HG03039 (cell line): ENCODE data around the gene RNF220.

Experiments
- ATAC-seq: cut with Tn5 transposase; IDR thresholded peaks from one replicate; pipeline ENCODE4 v1.9.1; 2021; ENCODE audit warnings: mild to moderate bottlenecking, moderate library complexity; ENCODE audit not compliant: unreplicated experiment

Gene RNF220

DNA sequence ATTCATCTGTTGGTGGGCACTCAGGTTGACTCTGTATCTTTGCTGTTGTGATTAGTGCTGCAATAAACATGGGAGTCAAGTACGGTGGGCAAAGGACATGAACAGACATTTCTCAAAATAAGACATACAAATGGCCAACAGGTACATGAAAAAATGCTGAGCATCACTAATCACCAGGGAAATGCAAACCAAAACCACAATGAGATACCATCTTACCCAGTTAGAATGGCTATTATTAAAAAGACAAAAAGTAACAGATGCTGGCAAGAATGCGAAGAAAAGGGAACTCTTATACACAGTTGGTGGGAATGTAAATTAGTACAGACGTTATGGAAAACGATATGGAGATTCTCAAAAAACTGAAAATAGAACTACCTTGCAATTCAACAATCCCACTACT, 170.3 kb downstream of the RNF220 start:
- no peak for ATAC-seq

DNA sequence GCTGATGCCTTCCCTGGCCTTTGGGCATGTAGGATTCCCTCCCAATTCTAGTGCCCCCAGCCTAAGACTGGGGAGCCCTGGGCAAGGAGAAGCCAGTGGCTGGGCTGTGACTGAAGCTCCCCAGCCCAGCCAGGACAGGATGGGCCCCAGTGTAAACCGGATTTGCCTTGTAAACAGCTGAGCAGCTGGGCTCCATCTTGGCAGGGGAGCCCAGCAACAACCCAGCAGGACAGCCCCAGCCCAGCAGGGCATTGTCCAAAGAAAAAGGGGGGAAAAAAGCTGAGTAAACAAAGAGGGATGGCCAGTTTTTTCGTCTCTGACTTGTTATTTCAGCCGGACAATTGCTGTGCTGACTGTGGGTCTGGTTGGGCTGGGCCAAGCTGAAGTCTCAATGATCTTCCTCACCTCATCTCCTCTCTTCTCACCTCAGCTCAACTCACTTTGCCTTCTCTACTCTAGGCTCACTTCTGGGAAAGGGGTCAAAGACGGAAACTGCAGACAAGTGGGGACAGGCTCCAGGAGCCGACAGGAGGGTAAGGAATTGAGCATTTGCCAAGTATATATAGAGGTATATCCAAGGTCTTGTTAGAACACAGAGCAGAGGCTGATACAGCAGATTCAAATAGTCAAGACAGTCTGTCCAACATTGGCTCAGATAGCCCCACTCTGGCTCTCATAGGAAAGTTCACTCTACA, 171.5 kb downstream of the RNF220 start:
- no peak for ATAC-seq

DNA sequence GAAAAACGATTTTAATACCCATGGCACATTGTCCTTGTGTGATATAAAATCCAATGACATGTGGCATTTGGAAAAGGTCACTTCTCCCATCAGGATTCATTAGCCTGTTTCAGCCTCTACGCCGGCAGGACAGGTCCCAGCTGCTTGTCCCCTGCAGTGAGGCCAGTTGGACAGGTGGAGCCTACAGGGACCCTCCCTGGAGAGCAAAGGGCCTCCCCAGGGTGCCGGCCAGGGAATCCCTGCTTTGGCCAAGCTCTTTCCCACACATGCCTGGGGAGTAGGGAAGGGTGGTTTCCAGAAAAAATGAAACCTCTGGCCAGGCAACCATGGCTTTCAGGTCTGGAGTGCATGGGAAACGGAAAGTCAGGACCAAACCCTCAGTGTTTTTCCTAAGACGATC, 176.2 kb downstream of the RNF220 start:
- no peak for ATAC-seq

DNA sequence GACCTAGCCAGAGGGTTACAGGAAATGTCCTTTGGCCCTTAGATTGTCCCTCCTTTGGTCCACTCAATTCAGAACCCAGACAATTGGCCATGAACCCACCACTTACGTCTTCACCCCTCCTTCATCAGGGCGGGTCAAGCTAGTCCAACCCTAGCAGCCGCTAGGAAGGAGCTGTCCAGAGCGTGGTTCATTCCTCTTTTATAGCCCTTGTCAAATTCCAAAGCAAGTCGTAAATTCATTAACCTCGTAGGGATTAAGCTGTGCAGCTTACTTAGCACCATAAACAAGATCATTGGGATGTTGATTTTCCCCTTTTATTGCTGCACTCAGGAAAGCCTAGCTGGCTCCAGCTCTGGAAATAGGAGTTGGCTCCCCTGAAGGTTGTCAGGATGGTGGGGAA, 179.1 kb downstream of the RNF220 start:
- ATAC-seq, result no peak

DNA sequence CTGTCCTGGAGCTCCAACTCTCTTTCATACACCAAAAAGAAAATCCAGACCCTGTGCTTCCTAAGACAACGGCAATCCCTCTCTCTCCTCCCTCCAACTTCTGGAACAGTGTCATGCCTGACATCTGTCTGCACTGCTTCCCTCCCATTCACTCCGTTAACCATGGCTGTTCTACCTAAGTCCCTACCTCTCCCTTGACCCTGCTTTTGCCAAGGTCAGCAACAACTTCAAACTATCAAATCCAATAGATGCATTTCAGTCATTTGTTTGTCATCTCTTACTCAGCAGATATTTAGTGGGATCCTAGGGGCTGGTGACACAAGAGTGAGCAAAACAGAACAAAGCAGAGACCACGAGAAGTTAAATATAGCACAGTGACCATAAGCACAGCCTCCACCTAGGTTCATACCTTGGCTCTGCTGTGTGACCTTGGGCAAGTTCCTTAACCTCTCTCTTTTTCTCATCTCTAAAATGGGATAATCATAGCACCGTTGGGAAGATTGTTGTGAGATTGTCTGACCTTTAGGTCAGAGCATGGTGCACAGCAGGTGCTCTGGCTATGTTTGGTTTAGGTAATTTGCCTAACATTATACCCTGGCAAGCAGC, 180.4 kb downstream of the RNF220 start:
- no peak for ATAC-seq

DNA sequence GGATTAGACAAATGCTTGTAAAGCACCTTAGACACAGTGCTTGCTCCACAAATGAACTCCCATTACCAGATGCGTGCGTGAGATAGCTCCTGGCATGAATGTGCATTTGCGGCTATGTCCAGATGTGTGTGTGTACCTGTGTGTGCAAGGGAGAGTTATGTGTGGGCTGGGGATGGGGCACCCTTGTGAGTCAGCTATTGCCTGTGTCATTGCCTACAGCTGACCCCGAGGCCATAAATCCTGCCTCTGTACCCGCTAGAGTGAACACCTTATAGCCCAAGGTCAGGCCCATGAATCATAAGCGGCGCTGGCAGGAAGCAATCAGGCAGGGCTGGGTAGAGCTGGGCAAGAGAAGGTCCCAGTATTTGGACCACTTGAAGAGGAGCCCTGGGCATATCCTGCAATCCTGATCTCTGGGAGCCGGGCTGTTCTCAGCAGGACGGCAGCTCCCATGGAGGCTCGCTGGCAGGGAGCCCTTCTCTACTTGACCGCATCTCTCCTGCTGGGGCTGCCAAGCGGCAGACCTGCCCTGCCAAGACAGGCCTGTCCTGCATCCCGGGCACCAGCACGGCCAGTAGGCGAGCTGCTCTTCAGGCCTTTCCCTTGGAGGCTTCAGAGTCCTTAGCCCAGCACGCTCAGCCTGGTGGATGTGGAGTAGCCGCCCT, 182.9 kb downstream of the RNF220 start:
- ATAC-seq, result no peak

DNA sequence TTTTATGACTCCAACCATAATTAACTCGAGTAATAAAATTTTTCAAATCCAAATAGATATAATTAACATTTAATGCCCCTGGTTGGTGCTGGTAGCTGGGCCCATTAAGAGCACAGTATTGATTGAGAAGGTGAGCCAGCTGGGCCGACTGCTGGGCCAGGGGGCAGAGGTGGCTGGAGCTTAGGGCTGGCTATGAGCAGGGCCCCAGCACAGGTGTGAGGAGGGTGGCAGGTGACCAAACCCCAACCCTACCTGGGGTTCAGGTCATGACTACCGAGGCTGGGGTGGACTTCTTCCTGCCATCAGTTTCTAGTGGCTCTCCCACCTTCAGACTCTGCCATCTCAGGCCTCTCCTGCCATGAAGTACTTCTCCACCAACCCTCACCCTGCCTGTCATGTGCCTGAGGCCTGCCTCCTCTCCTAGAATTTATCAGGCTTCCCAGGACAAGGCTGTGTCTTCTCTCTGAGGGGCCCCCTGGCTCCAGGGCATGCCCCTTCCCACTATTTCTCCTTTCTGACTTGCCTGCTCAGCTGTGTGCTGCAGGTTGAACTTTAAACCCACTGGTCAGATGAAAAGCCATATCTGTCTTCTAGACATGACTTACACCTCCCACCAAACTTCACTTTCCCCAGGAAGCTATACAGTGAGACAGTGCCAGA, 183.6 kb downstream of the RNF220 start:
- ATAC-seq, result no peak

DNA sequence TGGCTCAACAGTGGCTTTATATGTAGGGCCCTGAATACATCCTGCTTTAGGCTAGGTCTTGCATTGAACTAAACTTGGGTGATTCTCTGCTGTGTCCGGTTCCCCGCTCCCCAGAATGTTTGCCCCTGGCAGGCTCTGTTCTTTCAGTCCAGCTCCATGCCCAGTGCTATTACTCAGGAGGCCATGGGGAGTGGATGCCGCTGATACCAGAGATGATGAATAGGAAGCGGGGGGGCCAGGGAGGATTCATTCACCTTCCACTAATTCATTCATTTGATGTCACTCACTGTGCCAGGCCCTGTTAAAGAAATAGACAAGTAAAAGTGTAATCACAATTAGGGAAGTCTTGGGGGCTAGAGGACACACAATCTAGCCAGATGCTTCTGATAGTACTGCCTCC, 185.4 kb downstream of the RNF220 start:
- ATAC-seq, result no peak

DNA sequence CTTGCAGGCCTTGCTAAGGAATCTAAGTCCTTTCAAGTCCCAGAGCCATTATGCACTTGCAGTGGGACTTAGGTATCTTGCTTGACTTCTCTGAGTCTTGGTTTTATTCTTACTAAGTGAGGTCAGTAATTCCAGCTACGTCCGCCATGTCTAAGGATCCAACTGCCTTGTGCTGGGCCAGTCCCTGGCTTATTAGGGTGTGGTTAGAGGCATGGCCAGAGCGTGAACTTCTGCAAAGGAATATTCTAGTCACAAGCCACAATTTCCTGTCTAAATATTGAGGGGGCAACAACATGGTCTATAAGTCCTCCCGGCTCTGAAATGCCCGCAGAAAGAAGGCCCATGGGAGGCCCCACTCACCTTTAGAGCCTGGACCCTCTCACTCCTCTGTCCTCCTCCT, 186.3 kb downstream of the RNF220 start:
- ATAC-seq, result no peak

DNA sequence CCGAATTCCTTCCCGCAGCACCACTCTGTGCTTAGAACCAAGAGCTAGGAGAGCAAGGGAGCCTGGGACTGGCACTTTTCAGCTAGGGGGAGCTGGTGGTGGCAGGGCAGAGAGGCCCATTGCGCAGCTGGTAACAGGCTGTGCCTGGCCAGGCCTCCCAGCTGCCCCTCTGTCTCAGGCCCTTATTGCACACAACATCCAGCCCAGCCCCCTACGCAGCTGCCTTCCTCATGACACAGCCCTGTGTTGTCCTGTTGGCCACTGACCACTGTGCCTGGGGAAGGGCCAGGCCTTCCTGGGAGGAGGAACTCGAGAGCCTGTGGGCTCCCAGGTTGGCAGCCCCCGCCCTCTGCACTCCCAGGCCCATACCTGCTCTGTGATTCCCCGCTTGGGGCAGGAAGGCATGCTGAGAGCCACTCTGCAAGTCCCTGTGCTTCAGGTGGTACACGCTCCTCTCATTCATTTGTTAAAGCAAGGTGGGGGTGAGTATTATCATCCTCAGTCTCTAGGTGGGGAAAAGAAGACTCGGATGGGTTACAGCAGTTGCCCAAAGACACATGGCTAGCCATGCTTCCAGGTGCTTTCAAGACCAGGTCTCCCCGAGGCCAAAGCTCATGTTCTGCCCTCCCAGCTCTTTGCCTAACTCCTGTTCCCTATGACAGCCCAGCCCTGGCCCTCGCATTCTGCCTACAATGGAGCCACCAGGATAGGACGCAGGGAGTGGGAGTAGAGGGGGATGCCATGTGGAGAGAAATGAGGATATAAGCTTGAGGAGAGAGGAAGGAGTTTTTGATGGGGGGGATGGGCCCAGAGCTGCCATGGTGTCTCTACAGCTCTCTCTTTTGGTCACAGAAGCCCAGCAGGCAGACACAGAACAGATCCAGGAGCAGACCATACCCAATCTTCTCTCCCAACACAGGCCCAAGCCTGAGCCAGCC, 187.4 kb downstream of the RNF220 start:
- no peak for ATAC-seq

DNA sequence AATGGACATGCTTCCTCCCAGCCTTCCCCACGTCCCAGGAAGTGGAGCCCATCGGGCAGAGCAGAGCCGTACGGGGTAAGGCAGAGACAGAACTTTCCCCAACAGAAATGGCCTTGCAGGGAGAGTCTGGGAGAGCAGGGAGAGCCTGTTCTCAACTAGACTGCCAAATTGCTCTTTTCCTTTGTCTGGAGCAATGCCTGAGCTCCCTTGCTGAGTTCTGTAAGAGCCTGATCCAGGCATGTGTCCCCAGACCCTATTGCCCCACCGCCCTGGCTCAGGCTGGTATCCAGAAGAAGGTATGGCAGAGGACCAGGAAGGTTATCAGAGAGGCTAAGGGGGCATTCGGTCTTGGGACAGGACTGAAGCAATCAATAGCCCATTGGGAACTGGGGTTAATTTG, 189.3 kb downstream of the RNF220 start:
- no peak for ATAC-seq

DNA sequence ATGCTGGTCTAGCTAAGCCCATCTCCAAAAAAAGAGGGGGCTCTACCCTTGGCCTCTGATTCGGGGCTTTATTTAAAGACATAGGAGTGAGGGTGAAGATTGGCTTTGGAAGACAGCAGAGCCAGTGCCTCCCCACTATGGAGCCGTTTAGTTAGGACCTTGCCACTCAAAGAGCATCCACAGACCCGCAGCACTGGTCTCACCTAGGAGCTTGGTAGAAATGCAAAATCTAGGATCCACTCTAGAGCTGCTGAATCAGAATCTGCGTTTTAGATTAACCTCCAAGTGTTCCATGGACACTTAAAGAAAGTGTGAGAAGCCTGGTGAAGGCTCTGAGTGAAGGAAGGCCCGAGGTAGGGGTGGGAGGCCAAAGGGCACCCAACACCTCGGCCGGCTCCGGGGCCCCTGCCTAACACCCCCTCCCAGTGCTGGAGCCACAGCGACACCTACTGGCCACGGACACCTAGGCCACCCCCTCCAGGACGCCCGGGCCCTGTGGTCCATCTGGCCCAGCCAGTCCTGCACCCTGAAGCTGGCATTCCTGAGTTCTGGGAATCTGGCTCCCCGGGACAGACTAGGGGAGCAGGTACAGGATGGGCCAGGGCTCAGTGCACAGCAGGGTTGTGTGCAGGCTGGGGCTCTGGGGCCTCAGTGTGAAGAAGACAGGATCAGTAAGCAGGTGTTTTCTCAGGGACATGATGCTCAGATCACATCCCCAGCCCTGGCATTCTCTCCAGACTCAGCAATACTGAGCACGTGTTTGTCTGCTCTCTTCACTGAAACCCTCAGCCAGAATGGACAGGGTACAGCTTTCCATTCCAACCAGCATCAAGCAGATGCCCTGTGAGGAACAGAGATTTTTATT, 190.0 kb downstream of the RNF220 start:
- ATAC-seq, result no peak

DNA sequence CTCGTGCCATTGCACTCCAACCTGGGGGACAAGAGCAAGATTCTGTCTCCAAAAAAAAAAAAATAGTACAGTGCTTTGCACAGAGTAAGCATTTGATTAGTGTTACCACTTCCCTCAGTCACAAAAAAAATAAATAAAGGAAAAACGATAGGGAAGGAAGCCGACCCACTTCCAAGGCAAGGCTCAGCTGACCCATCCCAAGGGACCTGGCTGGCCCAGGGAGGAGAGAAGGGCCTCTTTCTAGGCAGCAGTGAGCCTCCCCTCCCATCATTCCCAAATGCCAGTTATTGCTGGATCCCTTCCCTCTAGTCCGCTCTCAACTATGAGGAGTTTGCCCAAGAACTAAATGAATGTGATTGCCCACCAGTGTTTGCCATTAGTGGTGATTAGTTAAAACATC, 191.5 kb downstream of the RNF220 start:
- no peak for ATAC-seq

DNA sequence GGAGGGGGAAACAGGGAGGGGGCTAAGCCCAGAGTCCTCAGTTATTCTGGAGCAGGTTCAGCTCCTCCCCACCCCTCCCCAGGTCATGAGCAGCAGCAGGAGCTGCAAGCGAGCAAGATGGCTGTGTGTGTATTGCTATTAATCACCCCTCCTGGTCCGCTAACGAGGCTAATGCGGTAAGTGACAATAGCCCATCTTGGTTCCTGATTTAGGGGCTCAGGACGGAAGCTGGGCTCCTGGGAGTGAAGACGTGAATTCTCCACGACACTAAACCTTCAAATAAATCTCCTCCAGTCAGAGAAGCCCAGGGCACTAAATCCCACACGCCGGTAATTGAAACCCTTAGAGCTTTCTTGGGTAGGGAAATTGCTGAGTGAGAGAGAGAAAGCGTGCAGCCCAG, 193.1 kb downstream of the RNF220 start:
- no peak for ATAC-seq

DNA sequence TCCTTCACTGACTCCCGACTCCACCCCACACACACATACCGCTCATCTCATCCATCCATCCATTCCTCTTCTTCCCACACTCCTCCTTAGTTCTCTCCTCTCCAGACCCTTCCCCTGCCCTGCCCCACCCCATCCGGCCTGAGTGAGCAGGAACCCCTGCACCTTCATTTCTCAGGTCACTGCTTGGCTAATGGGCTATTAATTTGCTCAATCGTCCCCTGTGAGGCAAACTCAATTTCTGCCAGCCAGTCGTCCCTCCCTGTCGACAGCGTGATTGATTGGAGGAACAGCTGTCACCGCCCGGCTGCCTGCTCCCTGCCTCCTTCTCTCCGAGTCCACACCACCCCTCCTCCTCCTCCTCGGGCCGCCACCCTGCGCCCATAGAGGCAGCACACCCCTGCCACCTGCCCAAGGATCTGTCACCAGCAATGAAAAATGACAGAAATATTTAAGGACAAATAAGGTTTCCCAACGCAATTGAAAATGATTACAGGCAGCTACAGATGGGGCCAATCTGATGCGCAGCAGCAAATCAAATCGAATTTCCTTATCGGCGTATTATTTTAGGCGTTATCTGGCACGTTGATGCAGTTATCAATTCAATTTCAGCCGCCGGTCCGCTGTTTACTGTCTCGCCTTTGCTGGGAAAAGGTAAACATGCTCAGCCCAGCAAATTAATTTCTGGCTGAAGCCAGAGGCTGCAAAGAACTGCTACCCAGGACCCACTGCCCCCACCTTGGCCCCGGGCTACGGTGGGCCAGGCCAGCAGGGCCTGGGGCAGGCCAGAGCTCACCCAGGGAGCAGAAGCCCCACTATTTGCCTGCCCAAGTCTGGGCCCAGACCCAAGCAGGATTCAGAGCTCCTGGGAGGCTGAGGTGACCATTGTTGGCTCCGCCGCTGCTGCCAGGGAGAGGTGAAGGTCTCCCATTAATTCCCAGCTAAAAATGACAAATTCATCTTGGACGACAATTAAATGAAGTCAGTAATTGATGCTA, 197.9 kb downstream of the RNF220 start:
- no peak for ATAC-seq

DNA sequence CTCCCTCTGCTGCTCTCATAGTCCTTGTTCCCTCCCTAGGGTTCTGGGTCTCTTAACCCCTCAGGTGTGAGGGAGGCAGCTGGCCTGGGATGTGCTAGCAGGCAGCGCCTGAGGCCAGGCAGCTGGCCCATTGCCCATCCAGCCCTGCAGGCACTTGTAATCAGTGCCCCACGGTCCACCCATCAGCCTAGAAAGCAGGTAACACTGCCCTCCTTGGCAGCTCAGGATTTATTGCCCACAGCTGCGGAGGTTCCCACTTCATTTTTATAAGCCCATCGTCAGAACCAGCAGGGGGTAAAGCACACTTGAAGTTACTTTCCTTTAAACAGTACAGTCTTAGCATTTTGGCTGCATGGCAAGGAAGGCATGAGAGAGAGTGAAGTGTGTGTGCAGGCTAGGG, 198.7 kb downstream of the RNF220 start:
- no peak for ATAC-seq

DNA sequence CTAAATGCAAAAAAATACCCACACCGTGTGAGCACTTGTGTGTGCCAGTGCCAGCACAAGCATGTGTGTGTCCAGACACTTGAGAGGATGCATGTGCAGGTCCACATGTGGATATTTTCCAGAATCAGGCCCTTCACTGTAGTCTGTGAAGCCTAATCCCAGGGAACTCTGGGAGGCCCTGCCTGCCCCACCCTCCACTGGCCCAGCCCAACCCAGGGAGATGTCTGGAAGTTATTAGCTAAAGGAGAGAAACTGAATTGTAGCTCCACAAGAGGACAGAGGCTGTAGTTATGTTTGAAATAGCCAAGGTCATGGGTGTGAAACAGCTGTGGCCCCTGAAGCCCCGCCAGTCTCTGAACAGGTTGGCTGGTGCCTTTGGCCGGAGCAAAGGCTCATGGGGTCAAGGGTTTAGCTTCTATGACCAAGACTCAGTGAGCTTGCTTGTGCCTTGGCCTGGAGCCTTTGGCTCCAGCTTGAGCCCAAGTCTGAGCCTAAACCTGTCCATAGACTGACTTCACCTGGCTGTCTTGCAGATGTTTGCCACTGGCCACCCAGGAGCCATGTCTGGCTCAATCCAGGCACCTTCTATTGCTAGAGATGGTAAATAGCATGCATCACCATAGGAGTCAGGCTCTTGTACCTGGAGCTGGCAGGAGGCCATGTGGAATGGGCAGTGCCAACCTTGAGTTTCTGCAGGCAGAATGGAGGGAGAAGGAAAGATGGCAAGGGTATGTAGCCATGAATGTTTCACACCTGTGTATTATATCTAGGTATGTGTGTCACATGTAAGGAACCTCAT, 199.3 kb downstream of the RNF220 start:
- no peak for ATAC-seq
